Endothelial cell of umbilical vein (primary cell): ENCODE results near the gene DNAJC6.

Experiments
- CTCF ChIP-seq, 2 donors: IDR thresholded peaks; 1 replicate in 1 of 2; 2 replicates in 1 of 2; pipeline ENCODE4 v1.5.1; 2011; ENCODE audit warnings: low read length in 2 of 2, mild to moderate bottlenecking in 2 of 2, moderate library complexity in 2 of 2, control low read depth in 1 of 2, inconsistent platforms in 1 of 2, low read depth in 1 of 2; ENCODE audit not compliant: insufficient read depth in 1 of 2; ENCODE audit errors: extremely low read depth in 1 of 2
- EZH2 ChIP-seq: IDR thresholded peaks from 2 replicates; pipeline ENCODE4 v1.6.1; 2012; ENCODE audit warnings: borderline replicate concordance, low read depth, mild to moderate bottlenecking, moderate library complexity, low read length, inconsistent platforms; ENCODE audit not compliant: severe bottlenecking

GRCh38 chr1:65457868-65458267, 148.5 kb downstream of the DNAJC6 start:
- no peak for TF ChIP-seq CTCF (IDR thresholded peaks at IDR 0.05; ENCODE audit: extremely low read depth in 1 of 2, insufficient read depth in 1 of 2, low read depth in 1 of 2, low read length in 2 of 2)
- no peak for TF ChIP-seq EZH2
